Kidney (tissue), 14 donors: ENCODE results near the gene TBL1X. TPM values are rescaled to one million over a fixed set of nuclear protein-coding genes. Genes with fewer than 3 reads are reported as not detected.
A peak's percentile ranks its signal among the peaks of the same experiment; 100 is the strongest.

ENCODE experiments used
- DNase-seq, 5 donors: peaks; one replicate each; pipeline ENCODE4 v3.0.0-alpha.2; 2013 to 2020
- FAIRE-seq: peaks from 2 replicates; lab custom pipeline; 2012; peaks lifted over from hg19 to GRCh38; lab: Jason Lieb, UNC
- H3K27ac ChIP-seq, 2 donors: one replicate each; pipeline ENCODE4 v1.7.0; 2013; ENCODE audit warnings: low read depth in 2 of 2, low read length in 2 of 2, inconsistent platforms in 1 of 2
- H3K27me3 ChIP-seq: one replicate; pipeline ENCODE4 v1.7.1; 2013; ENCODE audit warnings: low read length, inconsistent platforms; ENCODE audit not compliant: control insufficient read depth, insufficient read depth
- H3K36me3 ChIP-seq, 3 donors: one replicate each; pipeline versions ENCODE4 v1.7.0 to v1.7.1; 2013; ENCODE audit warnings: low read length in 3 of 3, control low read depth in 1 of 3, inconsistent platforms in 1 of 3; ENCODE audit not compliant: insufficient read depth in 3 of 3, control insufficient read depth in 2 of 3
- H3K4me1 ChIP-seq, 3 donors: one replicate each; pipeline versions ENCODE4 v1.7.0 to v1.7.1; 2013; ENCODE audit warnings: low read length in 3 of 3, inconsistent platforms in 1 of 3, low read depth in 1 of 3; ENCODE audit not compliant: control insufficient read depth in 2 of 3, insufficient read depth in 2 of 3
- H3K4me3 ChIP-seq, 3 donors: one replicate each; pipeline versions ENCODE4 v1.7.0 to v1.8.1; 2013; ENCODE audit warnings: low read length in 3 of 3, control low read depth in 1 of 3, inconsistent platforms in 1 of 3
- H3K9ac ChIP-seq, 3 donors: one replicate each; pipeline versions ENCODE4 v1.7.0 to v1.7.1; 2013; ENCODE audit warnings: low read length in 3 of 3, control low read depth in 1 of 3, inconsistent platforms in 1 of 3
- H3K9me3 ChIP-seq, 3 donors: one replicate each; pipeline versions ENCODE4 v1.7.0 to v1.7.1; 2013; ENCODE audit warnings: low read length in 3 of 3, control low read depth in 1 of 3, inconsistent platforms in 1 of 3; ENCODE audit not compliant: control insufficient read depth in 2 of 3, insufficient read depth in 1 of 3
- CTCF ChIP-seq: IDR thresholded peaks from 3 replicates; pipeline ENCODE4 v1.5.1; 2012; ENCODE audit warnings: mild to moderate bottlenecking, moderate library complexity, borderline replicate concordance; ENCODE audit not compliant: insufficient read depth; ENCODE audit errors: extremely low read depth
- intact Hi-C: fragments of 100-400 bp; cut with DNase I; formaldehyde crosslinking; loops from one replicate; pipeline ENCODE4 v1.11.1; 2022
- polyA plus RNA-seq: library from polyadenylated mRNA; stranded (reverse); fragments of 350-450 nt; fragmentation: Illumina TruSeq; extraction: RNeasy Lipid Tissue Mini Kit (QIAGEN cat#74804); gene quantifications from one replicate; pipeline ENCODE4 v1.2.3, GENCODE V29; 2014; ENCODE audit warnings: low read depth, low replicate concordance; ENCODE audit not compliant: insufficient read depth
- total RNA-seq: library from RNA; stranded (reverse); fragmentation: NEBNext Ultra II Directional; extraction: Animal tissue kit (Norgen Biotek cat#: 25700); gene quantifications from one replicate; pipeline ENCODE4 v1.2.1, GENCODE V29; 2021
- donor health status: control.
- donor health status: control.
- donor health status: control.
- donor health status: control.
- donor health status: control.
- donor health status: DM: yes; HTN: yes; CAD: no.
- donor health status: Normal renal cell carcinoma (clear cell type).

The TBL1X gene
- total and polyA plus RNA-seq, 2 donors from 2014 or later, result 12.5 to 43.0 TPM

GRCh38 chrX:9539605-9540387 lies 74.9 kb downstream of the TBL1X start:
- intact Hi-C loops, result no loop called here
- no peak for FAIRE-seq

DNA sequence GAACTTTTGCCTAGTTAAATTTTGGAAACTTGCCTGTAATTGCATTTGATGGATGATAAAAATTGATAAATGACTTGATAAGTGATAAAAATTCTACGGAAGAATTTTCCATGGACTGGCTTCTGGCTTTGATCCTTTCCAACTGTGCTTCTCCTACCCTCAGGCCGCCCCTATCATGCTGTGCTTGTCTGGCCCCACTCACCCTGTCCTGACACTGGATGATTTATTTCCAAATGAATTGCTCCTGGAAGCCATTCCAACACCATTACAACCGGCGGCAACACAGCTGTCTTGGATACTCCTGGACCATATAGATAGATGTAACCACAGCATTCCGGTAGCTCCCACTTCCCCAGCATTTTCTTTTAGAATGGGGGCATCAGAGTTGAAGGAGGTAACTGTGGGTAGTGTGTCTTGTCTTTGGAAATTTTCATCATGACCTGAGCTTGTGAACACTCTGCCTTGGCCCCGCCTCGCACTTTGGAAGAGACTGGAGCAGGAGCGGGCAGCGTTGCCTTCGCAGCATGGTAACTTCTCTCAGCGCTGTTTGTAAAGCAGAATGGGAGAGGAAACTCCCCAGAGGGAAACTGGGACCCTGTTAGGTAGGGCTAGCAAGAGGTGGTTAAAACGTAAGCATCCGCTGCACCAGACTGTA lies 77.4 kb downstream of the TBL1X start:
- TF ChIP-seq CTCF, result no peak
- no peaks in the 10 kb centered on the region for H3K36me3 ChIP-seq
- no peaks in the 10 kb centered on the region for H3K27me3 ChIP-seq
- H3K27ac ChIP-seq, result no peak overlapping the region
- H3K9ac ChIP-seq, result no peak overlapping the region
- DNase-seq, result peak in 3 of 5 donors; percentile 32 to 48 (median 41)
- intact Hi-C loops, result no loop called here
- no peak overlapping the region for H3K4me3 ChIP-seq
- H3K9me3 ChIP-seq, result no peaks in the 10 kb centered on the region
- peaks cover 0 to 7% (median 5%) of the 10 kb centered on the region in 3 donors for H3K4me1 ChIP-seq
- FAIRE-seq, result no peak

More at GRCh38 chrX:9539605-9540387, 74.9 kb downstream of the TBL1X start:
- no peak for DNase-seq
- Histone ChIP-seq H3K9ac (no peak overlapping the region), H3K27ac (no peak overlapping the region), H3K9me3 (no peaks in the 10 kb centered on the region), H3K27me3 (no peaks in the 10 kb centered on the region), H3K4me1 (peaks cover 0 to 10% (median 5%) of the 10 kb centered on the region in 3 donors), H3K4me3 (no peak overlapping the region), H3K36me3 (no peaks in the 10 kb centered on the region)
- no peak for TF ChIP-seq CTCF

DNA sequence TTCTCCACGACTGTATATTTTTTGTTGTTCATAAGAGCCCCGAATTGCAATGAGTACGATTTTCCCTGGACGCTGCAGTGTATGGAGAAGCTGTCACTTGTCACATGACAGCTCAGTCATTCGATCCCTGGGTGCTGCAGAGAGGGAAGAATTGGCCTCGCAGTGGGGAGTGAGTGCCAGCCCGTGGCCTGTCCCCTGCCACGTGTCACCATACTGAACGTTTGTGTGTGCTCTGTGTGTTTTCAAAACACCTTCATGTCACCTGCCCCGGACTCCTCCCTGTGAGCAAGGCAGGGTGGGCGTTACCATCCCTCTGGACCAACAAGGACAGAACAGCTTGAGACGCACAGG lies 77.9 kb downstream of the TBL1X start:
- peak in 1 of 5 donors; percentile 30 for DNase-seq
- Histone ChIP-seq H3K4me1 (peaks cover 0 to 7% (median 5%) of the 10 kb centered on the region in 3 donors), H3K9ac (no peak overlapping the region), H3K27ac (no peak overlapping the region), H3K36me3 (no peaks in the 10 kb centered on the region), H3K9me3 (no peaks in the 10 kb centered on the region), H3K4me3 (no peak overlapping the region), H3K27me3 (no peaks in the 10 kb centered on the region)
- no peak for TF ChIP-seq CTCF
- FAIRE-seq, result no peak
- intact Hi-C loops, result no loop called here
